Lower leg skin (tissue), 4 donors: Measurements from ENCODE around the gene PTPRCAP. TPM values are rescaled to one million over a fixed set of nuclear protein-coding genes. Genes with fewer than 3 reads are reported as not detected.

Source experiments
- DNase-seq, 2 donors: peaks; one replicate each; pipeline ENCODE4 v3.0.0-alpha.2; 2019; ENCODE audit warnings: low spot score in 2 of 2
- H3K4me3 ChIP-seq: fragments of 200-600 bp; sonication (generic); 2 replicates; pipeline ENCODE4 v1.5.1; 2017; ENCODE audit warnings: mild to moderate bottlenecking, low read depth; ENCODE audit not compliant: poor library complexity, severe bottlenecking
- POLR2A ChIP-seq, 2 donors: fragments of 450-650 bp; IDR thresholded peaks; one replicate each; pipeline ENCODE4 v1.6.1; 2016 to 2017; ENCODE audit warnings: antibody characterized with exemption in 2 of 2, mild to moderate bottlenecking in 1 of 2, moderate library complexity in 1 of 2
- WGBS, 2 donors: methylation state at CpG; one replicate each; pipeline ENCODE4 v1.1.5; 2018; 5-methylcytosine and 5-hydroxymethylcytosine counted together
- intact Hi-C: fragments of 100-400 bp; cut with DNase I; formaldehyde crosslinking; loops from one replicate; pipeline ENCODE4 v1.15.0; 2023; ENCODE audit warnings: low total_unique reads
- total RNA-seq, 4 donors: library from RNA; depleted of rRNA; stranded (reverse); fragments of >200 nt; gene quantifications; one replicate each; pipeline ENCODE4 v1.1.0, GENCODE V29; 2016
- TF ChIP-seq, protein P1 (sequence below), 3 donors: fragments of 450-650 bp; IDR thresholded peaks; one replicate each; pipeline ENCODE4 v1.5.1; 2016; ENCODE audit warnings: antibody characterized with exemption in 3 of 3, mild to moderate bottlenecking in 3 of 3, moderate library complexity in 2 of 3

The PTPRCAP gene
- total RNA-seq, 4 donors from 2014 or later = 1.6 to 2.9 (median 2.1) TPM

DNA sequence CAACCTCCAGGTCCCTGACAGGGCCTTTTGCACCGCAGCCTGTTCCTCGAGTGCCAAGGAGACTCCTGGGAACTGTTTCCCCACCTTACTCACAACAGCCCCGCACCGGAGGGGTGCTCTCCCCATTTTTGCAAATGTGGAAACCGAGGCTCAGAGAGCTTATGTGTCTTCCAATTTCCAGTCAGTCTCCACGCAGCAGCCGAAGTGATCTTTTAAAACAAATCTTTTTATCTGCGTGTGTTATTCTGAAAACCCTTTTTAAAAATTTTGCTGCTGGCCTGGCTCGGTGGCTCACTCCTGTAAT is 32.0 kb upstream of the PTPRCAP start:
- no peak for DNase-seq
- no peak for TF ChIP-seq POLR2A (IDR thresholded peaks at IDR 0.05)
- TF ChIP-seq, protein P1, sequence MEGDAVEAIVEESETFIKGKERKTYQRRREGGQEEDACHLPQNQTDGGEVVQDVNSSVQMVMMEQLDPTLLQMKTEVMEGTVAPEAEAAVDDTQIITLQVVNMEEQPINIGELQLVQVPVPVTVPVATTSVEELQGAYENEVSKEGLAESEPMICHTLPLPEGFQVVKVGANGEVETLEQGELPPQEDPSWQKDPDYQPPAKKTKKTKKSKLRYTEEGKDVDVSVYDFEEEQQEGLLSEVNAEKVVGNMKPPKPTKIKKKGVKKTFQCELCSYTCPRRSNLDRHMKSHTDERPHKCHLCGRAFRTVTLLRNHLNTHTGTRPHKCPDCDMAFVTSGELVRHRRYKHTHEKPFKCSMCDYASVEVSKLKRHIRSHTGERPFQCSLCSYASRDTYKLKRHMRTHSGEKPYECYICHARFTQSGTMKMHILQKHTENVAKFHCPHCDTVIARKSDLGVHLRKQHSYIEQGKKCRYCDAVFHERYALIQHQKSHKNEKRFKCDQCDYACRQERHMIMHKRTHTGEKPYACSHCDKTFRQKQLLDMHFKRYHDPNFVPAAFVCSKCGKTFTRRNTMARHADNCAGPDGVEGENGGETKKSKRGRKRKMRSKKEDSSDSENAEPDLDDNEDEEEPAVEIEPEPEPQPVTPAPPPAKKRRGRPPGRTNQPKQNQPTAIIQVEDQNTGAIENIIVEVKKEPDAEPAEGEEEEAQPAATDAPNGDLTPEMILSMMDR (IDR thresholded peaks at IDR 0.05) = no peak
- H3K4me3 ChIP-seq = peak overlapping the region; percentile 33
- 4 to 11% methylated on average over 9 of the region's 9 CpGs for WGBS, 2 donors
- intact Hi-C loops = no loop called here

DNA sequence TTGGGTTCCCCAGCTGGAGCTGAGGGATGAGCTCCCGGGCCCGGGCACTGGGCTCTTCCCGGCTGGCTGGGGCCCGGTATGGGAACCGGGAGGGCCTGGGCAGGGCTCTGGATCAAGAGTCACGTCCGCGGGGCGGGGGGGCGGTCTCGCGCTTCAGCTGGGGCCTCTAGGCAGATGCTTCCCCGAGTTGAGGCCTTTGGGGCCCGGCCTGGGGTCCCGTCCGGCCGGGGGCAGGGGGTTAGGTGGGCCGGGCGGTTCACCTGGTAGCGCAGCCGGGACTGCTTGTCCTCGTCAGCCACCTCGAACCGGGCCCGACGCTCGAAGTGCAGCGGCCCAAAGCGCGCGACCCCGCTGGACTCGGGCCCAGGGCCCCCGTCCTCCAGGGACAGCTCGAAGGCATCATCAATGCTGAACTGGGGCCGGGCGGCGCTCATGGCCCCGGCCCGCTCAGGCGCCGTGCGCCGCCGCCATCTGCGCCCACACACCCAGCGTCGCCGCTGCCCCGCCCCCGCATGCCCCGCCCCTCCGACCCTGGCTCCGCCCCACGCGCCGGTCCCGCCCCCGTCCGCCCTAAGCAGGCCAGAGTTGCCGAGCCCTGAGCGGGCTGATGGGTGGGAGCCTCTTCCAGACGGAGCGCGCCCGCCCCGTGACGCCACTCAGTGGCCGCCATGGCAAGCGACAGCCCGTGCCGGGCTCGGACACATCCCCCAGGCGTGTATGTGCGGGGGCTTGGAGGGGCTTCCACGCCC is 31.5 kb upstream of the PTPRCAP start, which contains the start of gene TMEM134:
TMEM134 (minus strand) TSS at position 493 of the 749 bp plus-strand sequence; CDS start at position 434, 59 bp downstream.
- TF ChIP-seq, protein P1 (IDR thresholded peaks at IDR 0.05) = peak in 1 of 3 donors; percentile 49
- peak in 1 of 2 donors; percentile 10 for TF ChIP-seq POLR2A (IDR thresholded peaks at IDR 0.05)
- peak within 1 kb of the TSS; percentile 76 for H3K4me3 ChIP-seq
- peak; percentile 88 to 98 for DNase-seq
- 0% methylated on average over 21 to 33 of the region's 76 CpGs for WGBS, 2 donors
- intact Hi-C loops = no loop called here

DNA sequence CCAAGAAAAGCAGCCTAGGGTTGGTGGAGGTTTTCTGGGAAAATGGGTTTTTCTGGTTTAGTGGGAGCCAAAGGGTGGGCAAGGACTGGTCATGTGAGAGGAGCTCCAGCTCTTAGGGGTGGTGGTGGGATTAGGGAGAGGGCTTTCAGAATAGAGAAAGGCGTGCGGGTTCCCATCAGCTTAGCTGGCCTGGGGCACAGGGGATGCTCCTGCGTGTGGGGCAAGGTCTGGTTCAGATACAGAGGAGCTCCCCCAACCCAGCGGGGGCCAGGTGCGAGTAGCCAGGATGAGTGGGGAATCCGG is 30.9 kb upstream of the PTPRCAP start:
- WGBS, 2 donors = 0% methylated on average over 6 of the region's 6 CpGs
- intact Hi-C loops = no loop called here
- no peak for DNase-seq
- H3K4me3 ChIP-seq = peak overlapping the region; percentile 76
- TF ChIP-seq, protein P1 (IDR thresholded peaks at IDR 0.05) = no peak
- no peak for TF ChIP-seq POLR2A (IDR thresholded peaks at IDR 0.05)

DNA sequence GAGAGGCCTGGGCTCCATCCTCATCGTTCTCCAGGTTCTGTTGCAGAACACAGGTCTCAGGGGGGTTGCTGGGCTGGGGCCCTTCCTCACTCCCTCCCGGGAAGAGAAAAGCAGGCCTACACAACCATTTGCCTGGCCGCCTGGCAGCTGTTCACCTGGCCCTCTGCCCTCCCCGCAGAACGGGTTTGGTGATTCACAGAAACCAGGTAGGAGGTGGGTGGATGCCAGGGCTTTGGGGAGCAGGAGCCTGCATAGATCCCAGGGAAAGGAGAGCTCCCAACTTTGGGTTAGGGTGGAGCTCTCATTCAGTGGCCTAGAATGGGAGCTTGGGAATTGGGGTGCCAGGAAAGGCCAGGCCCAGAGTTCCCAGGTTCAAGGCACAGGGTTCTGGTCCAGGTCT is 30.6 kb upstream of the PTPRCAP start:
- no peak for TF ChIP-seq POLR2A (IDR thresholded peaks at IDR 0.05)
- TF ChIP-seq, protein P1 (IDR thresholded peaks at IDR 0.05) = no peak
- WGBS, 2 donors = 8 to 17% methylated on average over 5 of the region's 5 CpGs
- DNase-seq = peak; percentile 86 to 95
- peak overlapping the region; percentile 76 for H3K4me3 ChIP-seq
- intact Hi-C loops = no loop called here

DNA sequence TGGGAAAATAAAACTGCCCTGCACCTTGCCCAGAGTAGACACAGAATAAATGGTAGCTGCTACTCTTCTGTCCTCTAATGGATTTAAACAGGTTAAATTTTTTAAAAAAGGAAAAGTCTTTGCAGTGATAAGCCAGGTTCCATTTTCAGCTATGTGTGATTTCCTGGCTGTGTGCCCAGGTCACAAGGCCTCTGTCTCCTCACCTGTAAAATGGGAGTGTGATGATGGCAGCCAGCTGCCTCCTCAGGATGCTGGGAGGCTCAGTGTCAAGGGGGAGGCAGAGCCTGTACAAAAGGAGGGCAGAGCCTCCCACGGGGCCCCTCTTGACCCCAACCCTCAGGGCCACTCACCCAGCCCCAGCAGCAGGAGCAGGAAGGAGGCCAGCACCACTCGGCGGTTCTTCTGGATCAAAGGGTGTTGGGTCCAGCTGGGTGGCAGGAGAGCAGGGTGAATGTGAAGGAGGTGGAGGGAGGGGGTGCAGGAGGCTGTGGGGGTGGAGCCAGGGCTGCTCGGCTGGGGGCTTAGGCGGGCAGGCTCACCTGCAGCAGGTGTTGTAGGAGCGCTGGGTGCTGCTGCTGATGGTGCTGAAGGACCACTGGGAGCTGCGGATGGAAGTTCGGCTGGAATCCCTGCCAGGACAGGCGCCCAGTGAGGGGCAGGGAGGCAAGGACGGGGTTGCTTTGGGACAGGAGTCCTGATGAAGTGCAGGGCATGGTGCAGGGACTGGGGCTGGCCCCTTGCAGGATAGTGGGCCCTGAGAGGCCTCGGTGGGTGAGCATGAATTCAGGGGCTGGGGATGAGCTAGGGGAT is 29.7 kb upstream of the PTPRCAP start:
- intact Hi-C loops = no loop called here

More for the DNA sequence above, 29.7 kb upstream of the PTPRCAP start:
- TF ChIP-seq POLR2A (IDR thresholded peaks at IDR 0.05) = no peak
- TF ChIP-seq, protein P1 (IDR thresholded peaks at IDR 0.05) = no peak
- no peak for DNase-seq
- 49 to 68% methylated on average over 11 of the region's 11 CpGs for WGBS, 2 donors
- no peak overlapping the region for H3K4me3 ChIP-seq
